SU-DHL-6 (cell line): Measurements from ENCODE around the gene RHBDF2.
"Not testable (repeated sequence)": the region's sequence is repeated elsewhere in the genome, so short reads cannot be mapped to it uniquely, and the experiment has no call there.

Experiments used
- H2AFZ ChIP-seq: fragments of 200-600 bp; sonication (generic); 2 replicates; pipeline ENCODE4 v1.6.1; 2014; ENCODE audit warnings: low read depth, mild to moderate bottlenecking, moderate library complexity, mixed read lengths, antibody characterized with exemption, low read length; ENCODE audit not compliant: severe bottlenecking
- H3F3A ChIP-seq: fragments of 200-600 bp; shearing (Covaris generic); 2 replicates; pipeline ENCODE4 v1.6.0; 2016; ENCODE audit warnings: antibody characterized with exemption, mild to moderate bottlenecking; ENCODE audit not compliant: insufficient read depth
- H3K27ac ChIP-seq: fragments of 200-600 bp; sonication (generic); 2 replicates; pipeline ENCODE4 v1.5.1; 2016; ENCODE audit warnings: low read depth, mild to moderate bottlenecking, low read length, moderate library complexity, mixed read lengths
- H3K27me3 ChIP-seq: fragments of 200-600 bp; sonication (generic), shearing (Covaris generic); 2 replicates; pipeline ENCODE4 v1.6.0; 2014; ENCODE audit warnings: mild to moderate bottlenecking, low read length
- H3K36me3 ChIP-seq: fragments of 200-600 bp; sonication (generic); 2 replicates; pipeline ENCODE4 v1.6.1; 2014; ENCODE audit warnings: mild to moderate bottlenecking, low read length, mixed read lengths
- H3K4me2 ChIP-seq: fragments of 300-600, 200-600 bp; shearing (Covaris generic), sonication (generic); 2 replicates; pipeline ENCODE4 v1.6.0; 2014; ENCODE audit warnings: low read length, low read depth, mild to moderate bottlenecking; ENCODE audit not compliant: poor library complexity, severe bottlenecking
- H3K4me3 ChIP-seq: fragments of 200-600 bp; sonication (generic); 2 replicates; pipeline ENCODE4 v1.5.1; 2014; ENCODE audit warnings: antibody characterized with exemption, low read length, mild to moderate bottlenecking, mixed read lengths; ENCODE audit not compliant: insufficient read depth, poor library complexity, severe bottlenecking
- H3K79me2 ChIP-seq: fragments of 200-600 bp; sonication (generic); 2 replicates; pipeline ENCODE4 v1.6.1; 2014; ENCODE audit warnings: mild to moderate bottlenecking, low read length, moderate library complexity; ENCODE audit not compliant: insufficient read depth
- H3K9ac ChIP-seq: fragments of 200-600 bp; sonication (generic); 2 replicates; pipeline ENCODE4 v1.7.0; 2014; ENCODE audit warnings: mild to moderate bottlenecking, low read length
- H3K9me2 ChIP-seq: fragments of 200-600 bp; sonication (generic); replicated peaks from 2 replicates; pipeline ENCODE4 v1.6.1; 2014; ENCODE audit warnings: low read length; ENCODE audit not compliant: insufficient read depth
- H3K9me3 ChIP-seq: fragments of 200-600 bp; sonication (generic); 2 replicates; pipeline ENCODE4 v1.6.1; 2014; ENCODE audit warnings: low read length, mixed read lengths; ENCODE audit not compliant: insufficient read depth
- H4K20me1 ChIP-seq: fragments of 200-600 bp; sonication (generic); 2 replicates; pipeline ENCODE4 v1.6.1; 2014; ENCODE audit warnings: low read depth, mild to moderate bottlenecking, antibody characterized with exemption, low read length, moderate library complexity, mixed read lengths
- CTCF ChIP-seq: fragments of 200-600 bp; sonication (generic); IDR thresholded peaks from one replicate; pipeline ENCODE4 v1.5.1; 2017; ENCODE audit warnings: antibody characterized with exemption, mild to moderate bottlenecking, low read length, moderate library complexity; ENCODE audit not compliant: insufficient read depth, poor library complexity, severe bottlenecking
- EZH2phosphoT487 ChIP-seq: fragments of 200-600 bp; sonication (generic), shearing (Covaris generic); conservative IDR thresholded peaks from 2 replicates; pipeline ENCODE4 v1.6.1; 2018; ENCODE audit warnings: mild to moderate bottlenecking, antibody characterized with exemption, low read length, moderate library complexity, mixed read lengths

The RHBDF2 gene

GRCh38 chr17:76515274-76515949 lies 14.2 kb upstream of the RHBDF2 start:
- Histone ChIP-seq H3K4me3 (no peak overlapping the region), H3K9ac (no peak overlapping the region), H3K9me2 (no peaks in the 10 kb centered on the region), H2AFZ (no peak overlapping the region), H3K27ac (no peak overlapping the region), H3K79me2 (no peaks in the 10 kb centered on the region), H3K36me3 (no peaks in the 10 kb centered on the region), H3K4me2 (no peak overlapping the region), H3K9me3 (no peaks in the 10 kb centered on the region), H4K20me1 (no peaks in the 10 kb centered on the region), H3K27me3 (no peaks in the 10 kb centered on the region), H3F3A (no peaks in the 10 kb centered on the region)
- TF ChIP-seq EZH2phosphoT487, result no peak
- no peak for TF ChIP-seq CTCF

GRCh38 chr17:76514355-76514754 lies 13.1 kb upstream of the RHBDF2 start:
- not testable (repeated sequence) for H3K9me2 ChIP-seq, H3K4me3 ChIP-seq, H3K9me3 ChIP-seq, H3K36me3 ChIP-seq, H3K79me2 ChIP-seq, H3K9ac ChIP-seq, H4K20me1 ChIP-seq, H3F3A ChIP-seq, H3K27ac ChIP-seq, H3K27me3 ChIP-seq, H3K4me2 ChIP-seq, H2AFZ ChIP-seq

- H3K36me3 ChIP-seq, result no peaks in the 10 kb centered on the region
- H3K9ac ChIP-seq, result no peak overlapping the region
- no peaks in the 10 kb centered on the region for H4K20me1 ChIP-seq
- no peaks in the 10 kb centered on the region for H3F3A ChIP-seq
- TF ChIP-seq CTCF, result no peak
- TF ChIP-seq EZH2phosphoT487, result no peak
- H3K27ac ChIP-seq, result no peak overlapping the region
- H2AFZ ChIP-seq, result no peak overlapping the region
- no peak overlapping the region for H3K4me3 ChIP-seq
- H3K27me3 ChIP-seq, result no peaks in the 10 kb centered on the region
- H3K4me2 ChIP-seq, result no peak overlapping the region
- H3K9me2 ChIP-seq, result no peaks in the 10 kb centered on the region
- no peaks in the 10 kb centered on the region for H3K9me3 ChIP-seq
- H3K79me2 ChIP-seq, result no peaks in the 10 kb centered on the region
Measured at GRCh38 chr17:76513306-76513692, 12.1 kb upstream of the RHBDF2 start.

DNA sequence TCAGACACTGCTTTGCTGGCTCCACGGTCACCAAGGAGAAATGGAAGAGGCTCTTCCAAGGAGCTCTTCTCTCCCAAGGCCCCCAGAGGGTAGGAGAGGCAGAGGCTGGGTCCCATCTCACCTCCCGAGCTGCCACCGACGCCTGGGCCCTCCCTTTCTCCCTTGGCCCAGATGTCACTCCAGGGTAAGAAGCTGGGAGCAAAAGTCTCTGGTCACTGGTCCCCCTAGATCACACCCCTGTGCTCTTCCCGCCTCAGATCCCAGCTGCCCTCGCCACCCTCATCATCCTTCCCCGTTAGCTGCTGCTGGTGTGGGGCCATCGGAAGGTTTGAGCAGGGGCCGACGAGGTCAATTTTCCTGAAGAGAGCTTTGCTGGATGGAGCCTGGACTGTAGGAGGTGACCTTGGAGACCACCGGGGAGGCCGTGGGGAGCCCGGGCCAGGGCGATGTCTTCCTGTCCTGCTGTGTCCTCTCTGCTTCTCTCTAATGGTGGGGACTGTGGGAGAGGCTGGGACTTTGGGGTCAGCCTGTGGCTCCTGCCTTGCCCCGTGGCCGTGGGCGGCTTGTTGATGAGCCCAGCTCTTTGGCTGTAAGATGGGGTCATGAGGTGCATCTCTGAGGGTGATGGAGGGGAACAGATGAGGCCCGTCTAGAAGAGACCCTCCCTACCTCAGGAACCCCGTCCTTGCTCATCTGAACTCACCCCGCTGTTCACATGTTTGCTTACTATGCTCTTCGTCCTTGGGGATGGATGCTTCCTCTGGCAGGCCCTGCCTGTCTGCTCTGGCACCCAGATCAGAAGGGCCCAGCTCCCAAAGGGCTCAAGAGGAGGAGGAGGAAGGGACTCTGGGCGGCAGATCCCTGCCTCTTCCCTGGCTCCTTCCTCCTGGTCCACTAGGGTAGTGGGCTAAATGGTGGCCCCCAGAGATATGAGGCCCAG lies 11.4 kb upstream of the RHBDF2 start:
- no peak for TF ChIP-seq EZH2phosphoT487
- no peak for TF ChIP-seq CTCF
- no peaks in the 10 kb centered on the region for H4K20me1 ChIP-seq
- no peaks in the 10 kb centered on the region for H3F3A ChIP-seq
- no peaks in the 10 kb centered on the region for H3K9me3 ChIP-seq
- H3K27ac ChIP-seq, result no peak overlapping the region
- no peak overlapping the region for H2AFZ ChIP-seq
- H3K4me3 ChIP-seq, result no peak overlapping the region
- H3K27me3 ChIP-seq, result no peaks in the 10 kb centered on the region
- H3K9me2 ChIP-seq, result no peaks in the 10 kb centered on the region
- no peak overlapping the region for H3K9ac ChIP-seq
- no peaks in the 10 kb centered on the region for H3K36me3 ChIP-seq
- no peak overlapping the region for H3K4me2 ChIP-seq
- no peaks in the 10 kb centered on the region for H3K79me2 ChIP-seq
